Stimulated activated naive CD8-positive, alpha-beta T cell treated with anti-CD3 and anti-CD28 coated beads, Interleukin-15, Interleukin-2, amounts not matched to agents 100 ng/mL and 50 ng/mL, for 24 hours (primary cell): Measurements from ENCODE around the gene WNT7A.

Experiments used
- H3K27ac Mint-ChIP-seq: one replicate; pipeline ENCODE4 v1.8.0; 2021; ENCODE audit warnings: mild to moderate bottlenecking, mixed read lengths
- H3K27me3 Mint-ChIP-seq: one replicate; pipeline ENCODE4 v1.8.0; 2021; ENCODE audit warnings: mixed read lengths
- H3K36me3 Mint-ChIP-seq: one replicate; pipeline ENCODE4 v1.8.0; 2021; ENCODE audit warnings: low read depth, mixed read lengths
- H3K4me1 Mint-ChIP-seq: one replicate; pipeline ENCODE4 v1.8.0; 2021; ENCODE audit warnings: low read depth, mixed read lengths
- H3K4me3 Mint-ChIP-seq: one replicate; pipeline ENCODE4 v1.8.0; 2021; ENCODE audit warnings: mild to moderate bottlenecking, mixed read lengths
- H3K9me3 Mint-ChIP-seq: one replicate; pipeline ENCODE4 v1.8.0; 2021; ENCODE audit warnings: mixed read lengths

Gene WNT7A

GRCh38 chr3:13836658-13837587, 42.9 kb downstream of the WNT7A start:
- Mint-ChIP-seq H3K4me1 (no peaks in the 10 kb centered on the region), H3K36me3 (no peaks in the 10 kb centered on the region), H3K27me3 (peaks cover 5% of the 10 kb centered on the region), H3K27ac (no peak overlapping the region), H3K4me3 (no peak overlapping the region), H3K9me3 (no peaks in the 10 kb centered on the region)

- peaks cover 5% of the 10 kb centered on the region for H3K27me3 Mint-ChIP-seq
- no peak overlapping the region for H3K4me3 Mint-ChIP-seq
- no peaks in the 10 kb centered on the region for H3K9me3 Mint-ChIP-seq
- H3K27ac Mint-ChIP-seq: no peak overlapping the region
- no peaks in the 10 kb centered on the region for H3K36me3 Mint-ChIP-seq
- no peaks in the 10 kb centered on the region for H3K4me1 Mint-ChIP-seq
Measured at GRCh38 chr3:13835246-13835645, 44.6 kb downstream of the WNT7A start.

- H3K27ac Mint-ChIP-seq: no peak overlapping the region
- no peaks in the 10 kb centered on the region for H3K36me3 Mint-ChIP-seq
- H3K27me3 Mint-ChIP-seq: peaks cover 5% of the 10 kb centered on the region
- H3K4me1 Mint-ChIP-seq: no peaks in the 10 kb centered on the region
- H3K9me3 Mint-ChIP-seq: no peaks in the 10 kb centered on the region
- no peak overlapping the region for H3K4me3 Mint-ChIP-seq
Measured at GRCh38 chr3:13834258-13835035, 45.4 kb downstream of the WNT7A start.

GRCh38 chr3:13833506-13834257, 46.2 kb downstream of the WNT7A start:
- no peaks in the 10 kb centered on the region for H3K36me3 Mint-ChIP-seq

GRCh38 chr3:13832130-13832529, 47.7 kb downstream of the WNT7A start:
- no peak overlapping the region for H3K27ac Mint-ChIP-seq
- no peaks in the 10 kb centered on the region for H3K9me3 Mint-ChIP-seq
- H3K36me3 Mint-ChIP-seq: no peaks in the 10 kb centered on the region
- H3K4me1 Mint-ChIP-seq: no peaks in the 10 kb centered on the region
- peaks cover 5% of the 10 kb centered on the region for H3K27me3 Mint-ChIP-seq
- H3K4me3 Mint-ChIP-seq: no peak overlapping the region

More at GRCh38 chr3:13833506-13834257, 46.2 kb downstream of the WNT7A start:
- H3K4me1 Mint-ChIP-seq: no peaks in the 10 kb centered on the region
- H3K4me3 Mint-ChIP-seq: no peak overlapping the region
- no peaks in the 10 kb centered on the region for H3K9me3 Mint-ChIP-seq
- no peak overlapping the region for H3K27ac Mint-ChIP-seq
- H3K27me3 Mint-ChIP-seq: peaks cover 5% of the 10 kb centered on the region

- Mint-ChIP-seq H3K4me3 (no peak overlapping the region), H3K9me3 (no peaks in the 10 kb centered on the region), H3K27ac (no peak overlapping the region), H3K36me3 (no peaks in the 10 kb centered on the region), H3K27me3 (peaks cover 5% of the 10 kb centered on the region), H3K4me1 (no peaks in the 10 kb centered on the region)
Measured at GRCh38 chr3:13831386-13831996, 48.4 kb downstream of the WNT7A start.

GRCh38 chr3:13829311-13829710, 50.6 kb downstream of the WNT7A start:
- Mint-ChIP-seq H3K27ac (no peak overlapping the region), H3K27me3 (no peaks in the 10 kb centered on the region), H3K9me3 (no peaks in the 10 kb centered on the region), H3K4me3 (no peak overlapping the region), H3K4me1 (no peaks in the 10 kb centered on the region), H3K36me3 (no peaks in the 10 kb centered on the region)

GRCh38 chr3:13828501-13829265, 51.2 kb downstream of the WNT7A start:
- Mint-ChIP-seq H3K4me1 (no peaks in the 10 kb centered on the region), H3K36me3 (no peaks in the 10 kb centered on the region), H3K9me3 (no peaks in the 10 kb centered on the region), H3K27me3 (no peaks in the 10 kb centered on the region), H3K27ac (no peak overlapping the region), H3K4me3 (no peak overlapping the region)

GRCh38 chr3:13827699-13828098, 52.2 kb downstream of the WNT7A start:
- Mint-ChIP-seq H3K9me3 (no peaks in the 10 kb centered on the region), H3K36me3 (no peaks in the 10 kb centered on the region), H3K27me3 (no peaks in the 10 kb centered on the region), H3K27ac (no peak overlapping the region), H3K4me3 (no peak overlapping the region), H3K4me1 (no peaks in the 10 kb centered on the region)

GRCh38 chr3:13827256-13827655, 52.6 kb downstream of the WNT7A start:
- Mint-ChIP-seq H3K36me3 (no peaks in the 10 kb centered on the region), H3K27me3 (no peaks in the 10 kb centered on the region), H3K4me3 (no peak overlapping the region), H3K27ac (no peak overlapping the region), H3K4me1 (peaks cover 1% of the 10 kb centered on the region), H3K9me3 (no peaks in the 10 kb centered on the region)

GRCh38 chr3:13826672-13827071, 53.2 kb downstream of the WNT7A start:
- Mint-ChIP-seq H3K4me1 (peaks cover 6% of the 10 kb centered on the region), H3K9me3 (no peaks in the 10 kb centered on the region), H3K36me3 (no peaks in the 10 kb centered on the region), H3K27ac (no peak overlapping the region), H3K4me3 (no peak overlapping the region), H3K27me3 (no peaks in the 10 kb centered on the region)

GRCh38 chr3:13825821-13826220, 54.0 kb downstream of the WNT7A start:
- H3K27ac Mint-ChIP-seq: no peak overlapping the region
- no peaks in the 10 kb centered on the region for H3K9me3 Mint-ChIP-seq
- H3K4me1 Mint-ChIP-seq: peaks cover 10% of the 10 kb centered on the region
- H3K36me3 Mint-ChIP-seq: no peaks in the 10 kb centered on the region
- H3K27me3 Mint-ChIP-seq: no peaks in the 10 kb centered on the region
- H3K4me3 Mint-ChIP-seq: no peak overlapping the region

- Mint-ChIP-seq H3K9me3 (no peaks in the 10 kb centered on the region), H3K4me3 (no peak overlapping the region), H3K27ac (no peak overlapping the region)
Measured at GRCh38 chr3:13825311-13825579, 54.6 kb downstream of the WNT7A start.

More at GRCh38 chr3:13825311-13825579, 54.6 kb downstream of the WNT7A start:
- Mint-ChIP-seq H3K4me1 (peaks cover 10% of the 10 kb centered on the region), H3K27me3 (no peaks in the 10 kb centered on the region), H3K36me3 (no peaks in the 10 kb centered on the region)
